Measurements from ENCODE around the gene ATG4D. TPM values are rescaled to one million over a fixed set of nuclear protein-coding genes. Genes with fewer than 3 reads are reported as not detected.

Gene ATG4D
- total and polyA plus RNA-seq, 5 donors: 45.1 to 54.0 (median 48.4) TPM

DNA sequence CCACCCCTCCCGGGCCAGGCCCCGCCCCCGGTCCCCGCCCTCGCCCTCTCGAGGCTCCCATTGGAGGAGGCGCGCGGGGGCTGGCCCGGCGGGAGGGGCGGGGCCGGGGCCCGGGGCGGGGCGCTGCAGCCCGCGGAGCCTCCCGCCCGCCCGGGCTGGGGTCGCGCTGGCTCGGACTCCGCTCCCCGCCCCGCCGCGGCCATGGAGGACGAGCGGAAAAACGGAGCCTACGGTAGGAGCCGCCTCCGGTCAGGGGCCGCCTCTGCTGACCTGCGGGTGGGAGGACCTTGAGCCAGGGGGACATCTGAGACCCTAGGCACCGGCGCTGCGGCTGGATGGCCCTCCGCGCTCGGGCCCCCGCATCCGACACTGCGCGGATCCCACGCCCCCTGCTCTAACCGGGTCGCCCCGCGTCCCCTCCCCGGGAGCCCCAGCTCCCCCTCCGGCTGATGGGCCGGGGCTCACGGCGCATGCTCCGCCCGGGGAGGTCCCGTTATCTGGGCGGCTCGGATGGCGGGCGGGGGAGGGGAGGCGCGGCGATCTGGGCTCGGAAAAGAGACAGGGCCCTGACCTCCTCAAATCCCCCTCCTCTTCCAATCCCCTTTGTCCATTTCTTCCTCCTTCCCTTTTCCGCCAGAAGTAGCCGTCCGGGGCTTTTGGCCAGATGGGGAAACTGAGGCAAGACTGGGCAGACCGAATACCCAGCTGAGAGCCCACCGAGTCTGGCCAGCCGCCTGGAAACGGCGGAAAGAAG is 58.8 kb downstream of the ATG4D start:
- intact Hi-C loops (cut with DNase I): no loop called here
- peak; percentile 88 to 96 (median 96) for DNase-seq
- WGBS: under 1% methylated on average over 76 of the region's 76 CpGs
- H3K4me3 ChIP-seq (ENCODE audit: low read length): peak overlapping the region; percentile 98
- H3K9me3 ChIP-seq (ENCODE audit: control insufficient read depth, low read length): no peaks in the 10 kb centered on the region
- peak; percentile 95 to 98 for ATAC-seq
- H3K4me1 ChIP-seq (ENCODE audit: control insufficient read depth, insufficient read depth, low read length): peaks cover 4% of the 10 kb centered on the region
- H3K27ac ChIP-seq (ENCODE audit: low read length): peak overlapping the region; percentile 99
- no peaks in the 10 kb centered on the region for H3K27me3 ChIP-seq (ENCODE audit: control insufficient read depth, insufficient read depth)

Small RNA genes within 50 kb of the gene (microRNA-seq; reads per million reads assigned to microRNA genes)
- gene MIR1238: 0 reads per million in 2 donors

Other genes with a start within 250 kb of the ATG4D start
- 1 to 10 TPM in 1 of 4 donors, under 1 TPM in 3; 0.80 to 1.3 (median 0.84) TPM for gene ZGLP1, start 234.1 kb upstream of the ATG4D start, total RNA-seq
- gene ZGLP1, start 234.1 kb upstream of the ATG4D start, polyA plus RNA-seq: 0.68 TPM
- gene FDX2, start 227.9 kb upstream of the ATG4D start, total RNA-seq: 10 to 100 TPM; 13.2 to 20.7 (median 16.7) TPM
- gene FDX2, start 227.9 kb upstream of the ATG4D start, polyA plus RNA-seq: 27.7 TPM
- 10 to 100 TPM; 13.9 to 20.1 (median 15.1) TPM for gene RAVER1, start 210.4 kb upstream of the ATG4D start, total RNA-seq
- gene RAVER1, start 210.4 kb upstream of the ATG4D start, polyA plus RNA-seq: 9.8 TPM
- gene ICAM3, start 204.3 kb upstream of the ATG4D start, total RNA-seq: 10 to 100 TPM; 16.0 to 20.6 (median 17.8) TPM
- gene ICAM3, start 204.3 kb upstream of the ATG4D start, polyA plus RNA-seq: 7.2 TPM
- gene TYK2, start 163.3 kb upstream of the ATG4D start, total RNA-seq: 10 to 100 TPM; 56.3 to 77.0 (median 73.4) TPM
- gene TYK2, start 163.3 kb upstream of the ATG4D start, polyA plus RNA-seq: 71.6 TPM
- 100 to 1,000 TPM; 131 to 133 (median 132) TPM for gene CDC37, start 140.4 kb upstream of the ATG4D start, total RNA-seq
- 228 TPM for gene CDC37, start 140.4 kb upstream of the ATG4D start, polyA plus RNA-seq
- gene PDE4A, start 123.4 kb upstream of the ATG4D start, total RNA-seq: 10 to 100 TPM in 3 of 4 donors, 1 to 10 TPM in 1; 8.4 to 14.2 (median 11.0) TPM
- gene PDE4A, start 123.4 kb upstream of the ATG4D start, polyA plus RNA-seq: 5.5 TPM
- 10 to 100 TPM; 48.0 to 74.6 (median 62.8) TPM for gene KEAP1, start 40.5 kb upstream of the ATG4D start, total RNA-seq
- 51.9 TPM for gene KEAP1, start 40.5 kb upstream of the ATG4D start, polyA plus RNA-seq
- under 1 TPM in 3 of 4 donors, not detected in 1; 0.15 to 0.31 (median 0.19) TPM for gene S1PR5, start 26.5 kb upstream of the ATG4D start, total RNA-seq
- 0.16 TPM for gene S1PR5, start 26.5 kb upstream of the ATG4D start, polyA plus RNA-seq
- 10 to 100 TPM; 10.5 to 13.0 (median 12.1) TPM for gene KRI1, start 22.1 kb downstream of the ATG4D start, total RNA-seq
- gene KRI1, start 22.1 kb downstream of the ATG4D start, polyA plus RNA-seq: 9.3 TPM
- 1 to 10 TPM; 6.1 to 7.6 (median 7.0) TPM for gene CDKN2D, start 25.1 kb downstream of the ATG4D start, total RNA-seq
- 9.4 TPM for gene CDKN2D, start 25.1 kb downstream of the ATG4D start, polyA plus RNA-seq
- not detected for gene AP1M2, start 43.4 kb downstream of the ATG4D start, total RNA-seq
- gene AP1M2, start 43.4 kb downstream of the ATG4D start, polyA plus RNA-seq: 0.09 TPM
- gene SLC44A2, start 81.6 kb downstream of the ATG4D start, total RNA-seq: 100 to 1,000 TPM; 105 to 145 (median 110) TPM
- 70.1 TPM for gene SLC44A2, start 81.6 kb downstream of the ATG4D start, polyA plus RNA-seq
- gene ILF3, start 110.4 kb downstream of the ATG4D start, total RNA-seq: 100 to 1,000 TPM; 119 to 161 (median 141) TPM
- 74.2 TPM for gene ILF3, start 110.4 kb downstream of the ATG4D start, polyA plus RNA-seq
- 10 to 100 TPM; 23.7 to 30.7 (median 26.1) TPM for gene QTRT1, start 157.5 kb downstream of the ATG4D start, total RNA-seq
- gene QTRT1, start 157.5 kb downstream of the ATG4D start, polyA plus RNA-seq: 33.1 TPM
- gene DNM2, start 174.2 kb downstream of the ATG4D start, total RNA-seq: 100 to 1,000 TPM; 176 to 202 (median 189) TPM
- 129 TPM for gene DNM2, start 174.2 kb downstream of the ATG4D start, polyA plus RNA-seq

Data from right cardiac atrium (tissue), 5 donors.